AG10803 (cell line): Measurements from ENCODE around the gene PSMB7.
A peak's percentile ranks its signal among the peaks of the same experiment; 100 is the strongest.

ENCODE experiments used
- DNase-seq: peaks from one replicate; pipeline ENCODE4 v3.0.0; 2010; ENCODE audit warnings: low read depth
- H3K4me3 ChIP-seq: 2 replicates; pipeline ENCODE4 v1.5.1; 2011; ENCODE audit warnings: mild to moderate bottlenecking, low read length, control low read depth
- CTCF ChIP-seq: conservative IDR thresholded peaks from 2 replicates; pipeline ENCODE4 v1.5.1; 2011; ENCODE audit warnings: mild to moderate bottlenecking, low read length, control low read depth, inconsistent platforms

PSMB7 gene

DNA sequence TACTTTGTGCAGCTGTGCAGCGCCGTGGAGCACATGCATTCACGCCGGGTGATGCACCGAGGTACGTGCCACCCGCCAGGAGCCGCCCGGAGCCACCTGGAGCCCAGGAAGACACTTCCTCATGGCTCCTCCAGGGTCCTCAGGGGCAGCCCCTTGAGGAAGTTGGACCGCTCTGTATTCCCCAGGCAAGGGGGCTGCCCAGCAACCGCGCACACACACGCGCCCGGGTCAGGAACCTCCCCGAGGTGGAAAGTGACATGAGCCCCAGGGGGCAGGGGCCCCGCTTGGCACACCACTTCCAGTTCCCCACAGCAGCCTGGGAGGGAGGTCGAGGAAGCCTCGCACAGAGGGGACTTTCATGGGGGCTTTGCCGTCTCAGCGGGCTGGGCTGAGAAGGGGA is 88.9 kb downstream of the PSMB7 start:
- TF ChIP-seq CTCF, result no peak
- H3K4me3 ChIP-seq, result no peak overlapping the region
- no peak for DNase-seq

DNA sequence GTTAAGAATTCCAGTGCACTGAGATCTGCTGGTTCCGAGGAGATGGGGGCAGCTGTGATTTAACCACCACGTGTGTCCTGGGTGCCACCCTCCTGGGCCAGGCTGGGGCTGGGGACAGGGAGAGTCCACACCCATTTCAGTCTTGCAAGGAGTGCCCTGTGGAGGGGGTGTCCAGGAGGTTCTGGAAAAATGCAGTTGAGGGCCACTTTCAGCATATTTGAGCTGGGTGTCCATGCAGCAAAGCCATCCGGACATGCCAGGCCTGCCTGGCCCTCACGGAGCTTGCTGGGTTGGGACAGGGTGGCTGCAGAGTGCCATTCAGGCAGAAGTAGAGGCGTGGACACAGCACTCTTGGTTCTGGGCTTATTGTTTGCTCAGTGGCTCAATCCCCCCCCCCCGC is 89.4 kb downstream of the PSMB7 start:
- DNase-seq, result no peak
- no peak for TF ChIP-seq CTCF
- no peak overlapping the region for H3K4me3 ChIP-seq

- no peak overlapping the region for H3K4me3 ChIP-seq
- no peak for TF ChIP-seq CTCF
Observed at GRCh38 chr9:124323904-124324303, 91.3 kb downstream of the PSMB7 start.

GRCh38 chr9:124322618-124323432 is 92.4 kb downstream of the PSMB7 start:
- no peak overlapping the region for H3K4me3 ChIP-seq
- no peak for TF ChIP-seq CTCF
- DNase-seq, result peak; percentile 29

More at GRCh38 chr9:124323904-124324303, 91.3 kb downstream of the PSMB7 start:
- no peak for DNase-seq

DNA sequence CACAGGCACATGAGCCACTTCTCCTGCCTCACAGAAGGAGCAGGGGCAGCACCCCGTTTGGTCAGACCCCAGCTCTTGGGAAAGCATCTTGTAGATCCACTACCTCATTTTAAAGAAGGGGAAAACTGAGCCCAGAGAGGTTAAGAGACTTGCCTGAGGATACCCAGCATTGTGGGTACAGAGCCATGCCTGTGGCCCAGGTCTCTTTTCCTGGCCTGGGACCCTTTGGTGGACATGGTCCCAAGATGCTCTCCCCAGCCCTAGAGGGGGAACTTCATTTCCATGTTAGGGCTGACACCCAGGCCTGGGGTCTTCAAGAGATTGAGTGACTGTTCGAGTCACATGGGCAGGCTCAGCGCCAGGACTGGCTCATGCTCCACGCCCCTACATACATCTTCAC is 93.3 kb downstream of the PSMB7 start:
- DNase-seq, result no peak
- TF ChIP-seq CTCF, result no peak

DNA sequence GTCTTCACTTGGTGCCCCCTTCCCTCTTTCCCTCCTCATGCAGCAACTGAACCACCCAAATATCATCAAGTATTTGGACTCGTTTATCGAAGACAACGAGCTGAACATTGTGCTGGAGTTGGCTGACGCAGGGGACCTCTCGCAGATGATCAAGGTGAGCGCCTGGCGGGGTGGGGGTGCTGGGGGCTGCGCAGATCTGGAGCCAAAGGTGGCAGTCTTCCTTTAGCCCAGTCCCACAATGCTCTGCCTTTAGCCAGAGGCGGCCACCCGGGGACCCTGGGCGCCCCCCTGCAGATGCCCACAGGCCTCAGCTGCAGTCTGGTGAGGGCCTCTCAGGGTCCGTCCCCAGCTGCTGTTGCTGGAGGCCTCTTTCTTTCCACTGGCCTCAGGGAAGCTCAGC is 93.8 kb downstream of the PSMB7 start:
- TF ChIP-seq CTCF, result no peak
- no peak for DNase-seq
- H3K4me3 ChIP-seq, result no peak overlapping the region

More for the DNA sequence above, 93.3 kb downstream of the PSMB7 start:
- H3K4me3 ChIP-seq, result no peak overlapping the region
